HepG2 (cell line): ENCODE data around the gene CPEB4. TPM values are rescaled to one million over a fixed set of nuclear protein-coding genes. Genes with fewer than 3 reads are reported as not detected.
A peak's percentile ranks its signal among the peaks of the same experiment; 100 is the strongest.

Experiments used
- BORCS8-MEF2B ChIP-seq: sonication (generic); formaldehyde crosslinking; IDR thresholded peaks from 2 replicates; pipeline ENCODE4 v1.8.0; 2022; ENCODE audit warnings: mild to moderate bottlenecking, missing genetic modification reagents
- DMAP1 ChIP-seq: IDR thresholded peaks from 2 replicates; pipeline ENCODE4 v1.6.1; 2016
- DNMT1 ChIP-seq: sonication (generic); formaldehyde crosslinking; IDR thresholded peaks from 2 replicates; pipeline ENCODE4 v1.5.1; 2020; ENCODE audit warnings: mild to moderate bottlenecking, missing genetic modification reagents
- ETV5 ChIP-seq: IDR thresholded peaks from 2 replicates; pipeline ENCODE4 v1.6.1; 2018; ENCODE audit warnings: missing biosample characterization, missing genetic modification reagents, inconsistent platforms, borderline replicate concordance
- HOXA3 ChIP-seq: sonication (generic); formaldehyde crosslinking; IDR thresholded peaks from 2 replicates; pipeline ENCODE4 v1.5.0; 2020; ENCODE audit warnings: missing genetic modification reagents
- KLF11 ChIP-seq: IDR thresholded peaks from 2 replicates; pipeline ENCODE4 v1.6.1; 2016; ENCODE audit warnings: missing compliant biosample characterization
- KLF6 ChIP-seq: IDR thresholded peaks from 2 replicates; pipeline ENCODE4 v1.8.0; 2016; ENCODE audit warnings: missing biosample characterization, missing genetic modification reagents
- MATR3 ChIP-seq: sonication (generic); formaldehyde crosslinking; IDR thresholded peaks from 2 replicates; pipeline ENCODE4 v1.4.0; 2020; ENCODE audit warnings: missing genetic modification reagents
- MED1 ChIP-seq: sonication (generic); formaldehyde crosslinking; IDR thresholded peaks from 2 replicates; pipeline ENCODE4 v1.4.0; 2020; ENCODE audit warnings: missing genetic modification reagents
- MEF2D ChIP-seq: sonication (generic); formaldehyde crosslinking; IDR thresholded peaks from 2 replicates; pipeline ENCODE4 v1.5.1; 2020; ENCODE audit warnings: mild to moderate bottlenecking, missing genetic modification reagents
- NCOA1 ChIP-seq: sonication (generic); formaldehyde crosslinking; IDR thresholded peaks from 2 replicates; pipeline ENCODE4 v1.9.0; 2021; ENCODE audit warnings: missing genetic modification reagents
- NKX3-1 ChIP-seq: sonication (generic); formaldehyde crosslinking; IDR thresholded peaks from 2 replicates; pipeline ENCODE4 v1.5.0; 2020; ENCODE audit warnings: missing genetic modification reagents
- PHF8 ChIP-seq: sonication (generic); formaldehyde crosslinking; IDR thresholded peaks from 2 replicates; pipeline ENCODE4 v1.5.0; 2020; ENCODE audit warnings: missing genetic modification reagents
- TAF1 ChIP-seq: sonication (generic); formaldehyde crosslinking; IDR thresholded peaks from 2 replicates; pipeline ENCODE4 v1.4.0; 2020; ENCODE audit warnings: missing genetic modification reagents
- YEATS4 ChIP-seq: sonication (generic); formaldehyde crosslinking; IDR thresholded peaks from 2 replicates; pipeline ENCODE4 v1.4.0; 2020; ENCODE audit warnings: missing genetic modification reagents, borderline replicate concordance
- ZC3H13 ChIP-seq: sonication (generic); formaldehyde crosslinking; IDR thresholded peaks from 2 replicates; pipeline ENCODE4 v1.8.1; 2023; ENCODE audit warnings: mild to moderate bottlenecking, missing genetic modification reagents, moderate library complexity
- ZFYVE20 ChIP-seq: sonication (generic); formaldehyde crosslinking; IDR thresholded peaks from 2 replicates; pipeline ENCODE4 v1.8.0; 2023; ENCODE audit warnings: low read depth, mild to moderate bottlenecking, moderate library complexity, missing genetic modification reagents, borderline replicate concordance
- ZKSCAN1 ChIP-seq: fragments of 150-350 bp; IDR thresholded peaks from 2 replicates; pipeline ENCODE4 v1.6.1; 2014; ENCODE audit warnings: low read length
- ZNF337 ChIP-seq: sonication (generic); formaldehyde crosslinking; IDR thresholded peaks from 2 replicates; pipeline ENCODE4 v1.5.1; 2020; ENCODE audit warnings: missing genetic modification reagents, low read depth, mild to moderate bottlenecking, borderline replicate concordance
- ZNF550 ChIP-seq: sonication (generic); formaldehyde crosslinking; IDR thresholded peaks from 2 replicates; pipeline ENCODE4 v1.4.0; 2020; ENCODE audit warnings: mild to moderate bottlenecking, missing genetic modification reagents, borderline replicate concordance
- ZNF557 ChIP-seq: sonication (generic); formaldehyde crosslinking; IDR thresholded peaks from 2 replicates; pipeline ENCODE4 v1.4.0; 2020; ENCODE audit warnings: missing genetic modification reagents
- ZNF747 ChIP-seq: sonication (generic); formaldehyde crosslinking; IDR thresholded peaks from 2 replicates; pipeline ENCODE4 v1.8.1; 2023; ENCODE audit warnings: missing genetic modification reagents, mild to moderate bottlenecking, borderline replicate concordance
- ZNF761 ChIP-seq: sonication (generic); formaldehyde crosslinking; conservative IDR thresholded peaks from 2 replicates; pipeline ENCODE4 v1.4.0; 2020; ENCODE audit warnings: mild to moderate bottlenecking, missing genetic modification reagents
- ZSCAN30 ChIP-seq: sonication (generic); formaldehyde crosslinking; IDR thresholded peaks from 2 replicates; pipeline ENCODE4 v1.5.0; 2020; ENCODE audit warnings: mild to moderate bottlenecking, missing genetic modification reagents
- polyA plus RNA-seq, 8 experiments: library from polyadenylated mRNA; depleted of rRNA in 3 of 8; stranded (reverse) in 7 of 8; unstranded in 1 of 8; fragments of >200 nt; fragmentation: Illumina TruSeq in 4 of 8; extraction: Trizol in 4 of 8; gene quantifications; 2 replicates each; pipeline versions ENCODE4 v1.2.1 to v1.2.3, GENCODE V29; 2011 to 2016; ENCODE audit warnings: low read depth in 4 of 8, missing spikeins in 1 of 8, mixed read lengths in 1 of 8; ENCODE audit not compliant: insufficient read depth in 1 of 8
- total RNA-seq, 5 experiments: library from RNA; depleted of rRNA; stranded (reverse); fragments of >200 nt; fragmentation: Illumina TruSeq; extraction: Trizol; gene quantifications; 2 replicates each; pipeline ENCODE4 v1.2.3, GENCODE V29; 2016; ENCODE audit warnings: low read depth in 1 of 5
- TF ChIP-seq, protein P1 (sequence below), 2 experiments: sonication (generic) in 1 of 2; formaldehyde crosslinking in 1 of 2; IDR thresholded peaks; 2 replicates each; pipeline versions ENCODE4 v1.5.1 to v1.6.1; 2011 to 2020; ENCODE audit warnings: borderline replicate concordance in 1 of 2, low read depth in 1 of 2, low read length in 1 of 2, mild to moderate bottlenecking in 1 of 2, missing genetic modification reagents in 1 of 2, moderate library complexity in 1 of 2
- TF ChIP-seq, protein P2 (sequence below): sonication (generic); formaldehyde crosslinking; conservative IDR thresholded peaks from 2 replicates; pipeline ENCODE4 v1.8.0; 2022; ENCODE audit warnings: low read depth, missing genetic modification reagents
- TF ChIP-seq, protein P3 (sequence below): sonication (generic); formaldehyde crosslinking; IDR thresholded peaks from 2 replicates; pipeline ENCODE4 v1.8.0; 2022; ENCODE audit warnings: missing genetic modification reagents, mild to moderate bottlenecking, moderate library complexity, borderline replicate concordance

CPEB4 gene
- total and polyA plus RNA-seq, 2 of the 13 experiments (the other 11 are each of a cell fraction or from before 2014, with no cell fraction given), result 7.7 to 26.7 TPM

DNA sequence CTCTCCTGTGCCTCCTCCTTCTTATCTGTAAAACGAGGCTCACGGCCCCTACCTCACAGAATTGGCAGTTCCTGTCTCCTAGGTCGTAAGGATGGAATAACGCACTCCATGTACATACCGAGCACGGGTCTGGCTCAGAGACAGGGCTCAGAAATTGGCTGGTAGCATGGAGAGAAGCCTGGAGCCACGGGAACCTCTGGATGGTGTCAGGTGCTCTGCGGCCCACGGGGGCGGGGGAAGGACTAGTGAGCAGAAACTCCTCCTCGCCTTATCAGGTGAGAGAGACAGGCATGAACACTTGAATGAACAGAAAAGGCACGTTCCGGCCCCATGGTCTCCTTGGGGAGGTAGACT is 85.4 kb downstream of the CPEB4 start (continued):
- no peak for TF ChIP-seq NCOA1 (CRISPR knock-in tag)
- peak; percentile 10; the same call in 1 of the 2 replicates for TF ChIP-seq BORCS8-MEF2B (CRISPR knock-in tag)
- no peak for TF ChIP-seq ZNF337 (CRISPR knock-in tag)
- TF ChIP-seq ZFYVE20 (CRISPR knock-in tag), result no peak
- TF ChIP-seq DNMT1 (CRISPR knock-in tag), result no peak
- TF ChIP-seq MATR3 (CRISPR knock-in tag), result no peak; the same call in 1 of the 2 replicates
- TF ChIP-seq ETV5 (CRISPR knock-in tag), result no peak
- TF ChIP-seq PHF8, result no peak; the same call in 1 of the 2 replicates
- no peak; the same call in 1 of the 2 replicates for TF ChIP-seq MEF2D (CRISPR knock-in tag)
- TF ChIP-seq, protein P1, sequence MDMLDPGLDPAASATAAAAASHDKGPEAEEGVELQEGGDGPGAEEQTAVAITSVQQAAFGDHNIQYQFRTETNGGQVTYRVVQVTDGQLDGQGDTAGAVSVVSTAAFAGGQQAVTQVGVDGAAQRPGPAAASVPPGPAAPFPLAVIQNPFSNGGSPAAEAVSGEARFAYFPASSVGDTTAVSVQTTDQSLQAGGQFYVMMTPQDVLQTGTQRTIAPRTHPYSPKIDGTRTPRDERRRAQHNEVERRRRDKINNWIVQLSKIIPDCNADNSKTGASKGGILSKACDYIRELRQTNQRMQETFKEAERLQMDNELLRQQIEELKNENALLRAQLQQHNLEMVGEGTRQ (IDR thresholded peaks at IDR 0.05; ENCODE audit: low read depth, low read length), result no peak
- TF ChIP-seq, protein P1 (CRISPR knock-in tag; IDR thresholded peaks at IDR 0.05; ENCODE audit: borderline replicate concordance), result no peak
- TF ChIP-seq ZNF557 (CRISPR knock-in tag), result no peak
- peak; percentile 4; the same call in 1 of the 2 replicates for TF ChIP-seq TAF1
- TF ChIP-seq ZKSCAN1, result no peak
- TF ChIP-seq, protein P2, sequence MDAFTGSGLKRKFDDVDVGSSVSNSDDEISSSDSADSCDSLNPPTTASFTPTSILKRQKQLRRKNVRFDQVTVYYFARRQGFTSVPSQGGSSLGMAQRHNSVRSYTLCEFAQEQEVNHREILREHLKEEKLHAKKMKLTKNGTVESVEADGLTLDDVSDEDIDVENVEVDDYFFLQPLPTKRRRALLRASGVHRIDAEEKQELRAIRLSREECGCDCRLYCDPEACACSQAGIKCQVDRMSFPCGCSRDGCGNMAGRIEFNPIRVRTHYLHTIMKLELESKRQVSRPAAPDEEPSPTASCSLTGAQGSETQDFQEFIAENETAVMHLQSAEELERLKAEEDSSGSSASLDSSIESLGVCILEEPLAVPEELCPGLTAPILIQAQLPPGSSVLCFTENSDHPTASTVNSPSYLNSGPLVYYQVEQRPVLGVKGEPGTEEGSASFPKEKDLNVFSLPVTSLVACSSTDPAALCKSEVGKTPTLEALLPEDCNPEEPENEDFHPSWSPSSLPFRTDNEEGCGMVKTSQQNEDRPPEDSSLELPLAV (CRISPR knock-in tag), result no peak
- no peak for TF ChIP-seq HOXA3 (CRISPR knock-in tag)
- TF ChIP-seq ZNF747 (CRISPR knock-in tag), result no peak
- TF ChIP-seq ZSCAN30, result no peak
- no peak for TF ChIP-seq KLF11 (CRISPR knock-in tag)
- TF ChIP-seq, protein P3, sequence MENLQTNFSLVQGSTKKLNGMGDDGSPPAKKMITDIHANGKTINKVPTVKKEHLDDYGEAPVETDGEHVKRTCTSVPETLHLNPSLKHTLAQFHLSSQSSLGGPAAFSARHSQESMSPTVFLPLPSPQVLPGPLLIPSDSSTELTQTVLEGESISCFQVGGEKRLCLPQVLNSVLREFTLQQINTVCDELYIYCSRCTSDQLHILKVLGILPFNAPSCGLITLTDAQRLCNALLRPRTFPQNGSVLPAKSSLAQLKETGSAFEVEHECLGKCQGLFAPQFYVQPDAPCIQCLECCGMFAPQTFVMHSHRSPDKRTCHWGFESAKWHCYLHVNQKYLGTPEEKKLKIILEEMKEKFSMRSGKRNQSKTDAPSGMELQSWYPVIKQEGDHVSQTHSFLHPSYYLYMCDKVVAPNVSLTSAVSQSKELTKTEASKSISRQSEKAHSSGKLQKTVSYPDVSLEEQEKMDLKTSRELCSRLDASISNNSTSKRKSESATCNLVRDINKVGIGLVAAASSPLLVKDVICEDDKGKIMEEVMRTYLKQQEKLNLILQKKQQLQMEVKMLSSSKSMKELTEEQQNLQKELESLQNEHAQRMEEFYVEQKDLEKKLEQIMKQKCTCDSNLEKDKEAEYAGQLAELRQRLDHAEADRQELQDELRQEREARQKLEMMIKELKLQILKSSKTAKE (CRISPR knock-in tag), result peak; percentile 33; the same call in 1 of the 2 replicates
- no peak for TF ChIP-seq ZNF550
- no peak for TF ChIP-seq NKX3-1
- TF ChIP-seq YEATS4 (CRISPR knock-in tag), result no peak
- TF ChIP-seq MED1 (CRISPR knock-in tag), result no peak
- TF ChIP-seq KLF6, result 0 out of 2 replicates have a peak, but pooled peaks have one; percentile 7
- TF ChIP-seq ZNF761, result no peak
- 0 out of 2 replicates have a peak, but pooled peaks have one; percentile 14 for TF ChIP-seq DMAP1
- TF ChIP-seq ZC3H13, result 0 out of 2 replicates have a peak, but pooled peaks have one; percentile 48
